ENCODE data around the gene CBL.
A peak's percentile ranks its signal among the peaks of the same experiment; 100 is the strongest.

CBL gene

DNA sequence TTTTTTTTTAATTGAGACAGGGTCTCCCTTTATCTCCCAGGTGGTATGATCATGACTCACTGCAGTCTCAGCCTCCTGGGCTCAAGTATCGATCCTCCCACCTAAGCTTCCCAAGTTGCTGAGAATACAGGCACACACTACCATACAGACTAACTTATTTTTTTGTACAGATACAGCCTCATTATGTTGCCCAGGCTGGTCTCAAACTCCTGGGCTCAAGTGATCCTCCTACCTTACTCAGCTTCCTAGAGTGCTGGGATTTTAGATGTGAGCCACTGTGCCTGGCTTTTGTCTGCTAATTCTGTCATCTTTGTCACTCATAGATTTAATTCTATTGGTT is 43.5 kb downstream of the CBL start:
- no peak for DNase-seq (ENCODE audit: low read depth)
- Histone ChIP-seq H3K4me1 (ENCODE audit: control insufficient read depth, insufficient read depth, low read length) (no peaks in the 10 kb centered on the region), H3K27me3 (replicated peaks; ENCODE audit: control insufficient read depth, insufficient read depth, low read length) (no peaks in the 10 kb centered on the region), H3K9ac (ENCODE audit: low read length) (no peak overlapping the region), H3K9me3 (ENCODE audit: control insufficient read depth, low read length) (no peaks in the 10 kb centered on the region), H3K36me3 (ENCODE audit: control insufficient read depth, insufficient read depth, low read length, severe bottlenecking) (peaks cover 4% of the 10 kb centered on the region), H3K4me3 (ENCODE audit: low read length) (no peak overlapping the region)

DNA sequence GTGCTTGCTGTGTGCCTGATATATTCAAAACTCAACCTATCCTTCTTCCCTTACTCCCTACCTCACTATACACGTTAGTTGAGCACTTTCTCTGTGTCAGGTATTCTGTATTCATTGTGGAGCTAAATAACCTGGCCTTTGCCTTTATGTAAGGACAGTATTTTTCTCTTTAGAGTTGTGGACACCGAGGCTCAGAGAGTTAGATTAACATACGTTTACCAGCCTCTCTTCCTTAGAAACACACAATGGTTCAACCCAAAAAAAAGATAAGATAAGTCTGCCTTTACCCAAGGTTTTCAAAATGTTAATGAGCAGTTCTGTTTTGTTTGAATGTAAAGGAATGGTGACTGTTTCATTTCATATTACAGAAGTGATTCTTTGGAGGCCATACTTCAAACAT is 45.0 kb downstream of the CBL start:
- no peaks in the 10 kb centered on the region for H3K9me3 ChIP-seq (ENCODE audit: control insufficient read depth, low read length)
- H3K4me3 ChIP-seq (ENCODE audit: low read length) = no peak overlapping the region
- no peak overlapping the region for H3K9ac ChIP-seq (ENCODE audit: low read length)
- peaks cover 4% of the 10 kb centered on the region for H3K36me3 ChIP-seq (ENCODE audit: control insufficient read depth, insufficient read depth, low read length, severe bottlenecking)
- DNase-seq (ENCODE audit: low read depth) = no peak
- no peaks in the 10 kb centered on the region for H3K4me1 ChIP-seq (ENCODE audit: control insufficient read depth, insufficient read depth, low read length)
- H3K27me3 ChIP-seq (replicated peaks; ENCODE audit: control insufficient read depth, insufficient read depth, low read length) = no peaks in the 10 kb centered on the region

DNA sequence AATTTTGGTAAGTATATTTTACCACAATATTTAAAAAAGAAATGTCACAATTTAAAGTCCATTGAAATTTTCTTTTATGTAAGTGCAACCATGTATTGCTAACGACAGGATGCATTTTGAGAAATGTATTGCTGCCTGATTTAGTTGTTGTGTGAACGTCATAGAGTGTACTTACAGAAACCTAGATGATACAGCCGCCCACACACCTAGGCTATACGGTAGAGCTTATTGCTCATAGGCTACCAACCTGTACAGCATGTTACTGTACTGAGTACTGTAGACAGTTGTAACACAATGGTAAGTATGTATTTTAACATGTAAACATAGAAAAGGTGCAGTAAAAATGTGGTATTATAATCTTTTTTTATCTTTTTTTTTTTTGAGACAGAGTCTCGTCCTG is 48.1 kb downstream of the CBL start:
- Histone ChIP-seq H3K4me3 (ENCODE audit: low read length) (no peak overlapping the region), H3K9ac (ENCODE audit: low read length) (no peak overlapping the region), H3K4me1 (ENCODE audit: control insufficient read depth, insufficient read depth, low read length) (no peaks in the 10 kb centered on the region), H3K27me3 (replicated peaks; ENCODE audit: control insufficient read depth, insufficient read depth, low read length) (no peaks in the 10 kb centered on the region), H3K9me3 (ENCODE audit: control insufficient read depth, low read length) (no peaks in the 10 kb centered on the region), H3K36me3 (ENCODE audit: control insufficient read depth, insufficient read depth, low read length, severe bottlenecking) (peaks cover 4% of the 10 kb centered on the region)
- no peak for DNase-seq (ENCODE audit: low read depth)

DNA sequence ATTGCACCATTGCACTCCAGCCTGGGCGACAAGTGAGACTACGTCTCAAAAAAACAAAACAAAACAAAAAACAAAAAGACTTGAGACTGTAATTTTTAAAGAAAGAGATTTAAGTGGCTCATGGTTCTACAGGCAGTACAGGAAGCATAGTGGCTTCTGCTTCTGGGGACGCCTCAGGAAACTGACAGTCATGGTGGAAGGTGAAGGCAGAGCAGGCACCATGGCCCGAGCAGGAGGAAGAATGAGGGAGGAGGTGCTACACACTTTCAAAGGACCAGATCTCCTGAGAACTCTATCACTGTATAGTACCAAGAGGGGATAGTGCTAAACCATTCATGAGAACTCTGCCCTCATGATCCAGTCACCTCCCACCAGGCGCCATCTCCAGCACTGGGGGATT is 52.0 kb downstream of the CBL start:
- no peaks in the 10 kb centered on the region for H3K9me3 ChIP-seq (ENCODE audit: control insufficient read depth, low read length)
- H3K4me1 ChIP-seq (ENCODE audit: control insufficient read depth, insufficient read depth, low read length) = peaks cover 13% of the 10 kb centered on the region
- no peak for DNase-seq (ENCODE audit: low read depth)
- H3K4me3 ChIP-seq (ENCODE audit: low read length) = no peak overlapping the region
- no peaks in the 10 kb centered on the region for H3K36me3 ChIP-seq (ENCODE audit: control insufficient read depth, insufficient read depth, low read length, severe bottlenecking)
- no peak overlapping the region for H3K9ac ChIP-seq (ENCODE audit: low read length)
- no peaks in the 10 kb centered on the region for H3K27me3 ChIP-seq (replicated peaks; ENCODE audit: control insufficient read depth, insufficient read depth, low read length)

DNA sequence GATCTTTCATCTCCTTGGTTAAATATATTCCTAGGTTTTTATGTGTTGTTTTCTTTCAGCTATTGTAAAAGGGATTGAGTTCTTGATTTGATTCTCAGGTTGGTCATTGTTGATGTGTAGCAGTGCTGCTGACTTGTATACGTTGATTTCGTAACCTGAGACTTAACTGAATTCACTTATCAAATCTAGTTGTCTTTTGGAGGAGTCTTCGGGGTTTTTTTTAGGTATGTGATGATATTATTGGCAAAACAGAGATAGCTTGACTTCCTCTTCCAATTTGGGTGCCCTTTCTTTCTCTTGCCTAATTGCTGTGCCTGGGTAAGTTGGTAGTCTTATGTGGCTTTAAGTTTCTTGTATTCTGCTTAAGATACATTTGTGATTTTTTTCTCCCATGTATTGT is 52.8 kb downstream of the CBL start:
- no peaks in the 10 kb centered on the region for H3K27me3 ChIP-seq (replicated peaks; ENCODE audit: control insufficient read depth, insufficient read depth, low read length)
- no peaks in the 10 kb centered on the region for H3K9me3 ChIP-seq (ENCODE audit: control insufficient read depth, low read length)
- no peak for DNase-seq (ENCODE audit: low read depth)
- H3K36me3 ChIP-seq (ENCODE audit: control insufficient read depth, insufficient read depth, low read length, severe bottlenecking) = no peaks in the 10 kb centered on the region
- H3K9ac ChIP-seq (ENCODE audit: low read length) = no peak overlapping the region
- no peak overlapping the region for H3K4me3 ChIP-seq (ENCODE audit: low read length)
- H3K4me1 ChIP-seq (ENCODE audit: control insufficient read depth, insufficient read depth, low read length) = peaks cover 21% of the 10 kb centered on the region

DNA sequence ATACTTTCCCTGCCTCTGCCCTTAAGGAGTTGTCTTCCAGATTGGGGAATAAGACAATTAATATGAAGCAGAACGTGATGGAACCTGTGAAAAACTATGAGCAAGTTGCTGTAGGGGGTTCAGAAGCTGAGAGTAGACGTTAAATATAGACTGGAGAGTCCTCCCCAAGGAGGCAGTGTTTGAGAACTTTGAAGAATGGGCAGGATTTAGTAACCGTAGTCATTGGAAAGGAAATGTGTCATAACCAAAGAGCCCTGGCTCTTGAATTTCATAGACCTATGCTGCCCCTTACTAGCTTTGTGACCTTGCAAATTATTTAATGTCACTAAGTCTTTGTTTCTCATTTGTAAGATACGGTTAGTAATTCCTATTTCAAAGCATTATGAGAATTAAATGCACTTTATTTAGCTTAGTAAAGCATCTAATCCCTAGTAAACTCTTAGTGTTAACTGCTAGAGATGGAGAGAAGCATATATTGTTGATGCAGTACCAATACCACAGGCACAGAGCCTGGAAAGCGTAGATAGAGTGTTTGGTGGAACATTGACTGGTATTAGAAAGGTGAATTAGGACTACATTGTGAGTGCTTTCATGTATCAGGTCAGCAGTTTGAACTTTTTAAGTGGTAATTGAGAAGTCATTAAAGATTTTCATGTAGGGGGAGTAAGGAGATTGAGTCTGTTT is 56.7 kb downstream of the CBL start:
- Histone ChIP-seq H3K4me1 (ENCODE audit: control insufficient read depth, insufficient read depth, low read length) (peaks cover 21% of the 10 kb centered on the region), H3K27me3 (replicated peaks; ENCODE audit: control insufficient read depth, insufficient read depth, low read length) (no peaks in the 10 kb centered on the region), H3K9me3 (ENCODE audit: control insufficient read depth, low read length) (no peaks in the 10 kb centered on the region), H3K4me3 (ENCODE audit: low read length) (no peak overlapping the region), H3K36me3 (ENCODE audit: control insufficient read depth, insufficient read depth, low read length, severe bottlenecking) (no peaks in the 10 kb centered on the region), H3K9ac (ENCODE audit: low read length) (no peak overlapping the region)
- DNase-seq (ENCODE audit: low read depth) = no peak

DNA sequence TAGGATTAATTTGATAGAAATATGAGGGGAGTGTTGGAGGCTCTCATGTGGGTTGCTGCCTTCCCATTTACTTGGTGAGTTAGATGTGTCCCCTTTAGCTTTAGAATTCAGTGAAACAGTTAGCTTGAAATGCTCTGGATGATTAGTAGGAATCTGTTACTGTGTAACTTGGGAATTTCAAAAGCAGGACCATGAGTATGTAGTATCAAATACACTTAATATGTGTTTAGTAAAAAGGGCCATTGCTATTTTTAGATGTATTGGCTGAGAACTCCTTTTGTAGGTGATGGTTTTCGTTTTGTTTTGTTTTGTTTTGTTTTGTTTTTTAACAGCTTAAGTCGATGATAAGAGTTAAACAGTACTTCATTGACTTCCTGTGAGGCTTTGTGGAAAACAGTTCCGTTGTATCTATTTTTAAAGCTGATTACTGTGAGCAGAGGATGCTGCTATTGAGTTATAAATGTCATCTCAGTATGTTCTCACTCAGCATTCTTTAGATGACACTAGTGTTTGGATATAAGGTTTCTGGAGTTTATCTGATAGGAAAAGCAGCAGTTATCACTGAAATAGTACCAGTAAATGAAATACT is 57.3 kb downstream of the CBL start:
- DNase-seq (ENCODE audit: low read depth) = peak; percentile 13
- Histone ChIP-seq H3K4me1 (ENCODE audit: control insufficient read depth, insufficient read depth, low read length) (peaks cover 26% of the 10 kb centered on the region), H3K9ac (ENCODE audit: low read length) (no peak overlapping the region), H3K9me3 (ENCODE audit: control insufficient read depth, low read length) (no peaks in the 10 kb centered on the region), H3K4me3 (ENCODE audit: low read length) (no peak overlapping the region), H3K36me3 (ENCODE audit: control insufficient read depth, insufficient read depth, low read length, severe bottlenecking) (no peaks in the 10 kb centered on the region), H3K27me3 (replicated peaks; ENCODE audit: control insufficient read depth, insufficient read depth, low read length) (no peaks in the 10 kb centered on the region)

DNA sequence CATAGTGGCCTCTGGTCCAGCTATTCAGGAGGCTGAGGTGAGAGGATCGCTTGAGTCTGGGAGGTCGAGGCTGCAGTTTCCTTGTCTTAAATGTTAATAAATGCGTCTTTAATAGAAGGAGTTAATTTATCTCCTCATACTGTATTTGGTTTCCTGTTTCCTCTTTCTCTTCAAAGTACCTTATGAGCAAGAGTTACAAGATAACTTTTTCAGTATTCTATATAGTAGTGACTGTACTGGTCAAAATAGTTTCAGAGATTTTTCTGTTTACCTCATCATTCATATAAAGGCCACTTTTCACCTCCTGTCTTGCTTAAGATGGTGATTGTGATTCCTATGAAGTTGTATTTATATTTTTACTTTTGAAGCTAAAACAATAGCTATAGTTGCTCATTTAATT is 59.9 kb downstream of the CBL start:
- Histone ChIP-seq H3K9ac (ENCODE audit: low read length) (no peak overlapping the region), H3K9me3 (ENCODE audit: control insufficient read depth, low read length) (no peaks in the 10 kb centered on the region), H3K36me3 (ENCODE audit: control insufficient read depth, insufficient read depth, low read length, severe bottlenecking) (no peaks in the 10 kb centered on the region), H3K4me3 (ENCODE audit: low read length) (no peak overlapping the region), H3K4me1 (ENCODE audit: control insufficient read depth, insufficient read depth, low read length) (peaks cover 26% of the 10 kb centered on the region), H3K27me3 (replicated peaks; ENCODE audit: control insufficient read depth, insufficient read depth, low read length) (no peaks in the 10 kb centered on the region)
- no peak for DNase-seq (ENCODE audit: low read depth)

DNA sequence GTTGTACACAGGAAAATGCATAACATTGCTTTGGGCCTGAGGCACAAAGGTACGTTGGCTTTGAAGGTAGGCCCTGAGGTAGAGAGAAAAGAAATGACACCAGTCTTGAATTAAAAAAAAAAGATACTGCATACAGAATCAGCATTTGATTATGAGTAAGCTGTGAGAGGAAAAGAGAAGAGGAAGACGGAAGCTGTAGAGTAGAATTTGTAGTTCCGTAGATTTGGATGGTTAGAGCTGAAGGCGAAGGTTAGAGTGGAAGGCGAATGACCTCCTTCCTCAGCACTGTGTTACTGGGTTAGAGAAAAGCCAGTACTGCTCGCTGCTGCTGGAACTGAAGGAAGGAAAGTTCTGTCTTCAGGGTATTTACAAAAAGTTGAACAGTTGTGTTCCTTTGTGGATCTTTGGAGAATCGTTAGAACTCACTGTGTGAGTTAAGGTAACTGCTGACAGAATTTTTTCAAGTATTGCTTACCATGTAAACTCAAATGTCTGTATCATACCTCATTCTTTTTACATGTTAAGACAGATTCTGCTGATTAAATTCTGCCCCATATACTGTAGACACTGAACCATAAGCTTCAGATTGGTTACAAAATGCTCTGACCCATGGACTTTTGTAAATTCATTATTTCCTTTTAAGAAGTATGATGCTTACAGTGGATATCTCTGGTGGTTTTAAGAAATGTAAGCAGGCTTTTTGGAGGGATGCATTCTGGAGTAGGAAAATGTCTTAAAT is 60.5 kb downstream of the CBL start:
- H3K27me3 ChIP-seq (replicated peaks; ENCODE audit: control insufficient read depth, insufficient read depth, low read length) = no peaks in the 10 kb centered on the region

DNA sequence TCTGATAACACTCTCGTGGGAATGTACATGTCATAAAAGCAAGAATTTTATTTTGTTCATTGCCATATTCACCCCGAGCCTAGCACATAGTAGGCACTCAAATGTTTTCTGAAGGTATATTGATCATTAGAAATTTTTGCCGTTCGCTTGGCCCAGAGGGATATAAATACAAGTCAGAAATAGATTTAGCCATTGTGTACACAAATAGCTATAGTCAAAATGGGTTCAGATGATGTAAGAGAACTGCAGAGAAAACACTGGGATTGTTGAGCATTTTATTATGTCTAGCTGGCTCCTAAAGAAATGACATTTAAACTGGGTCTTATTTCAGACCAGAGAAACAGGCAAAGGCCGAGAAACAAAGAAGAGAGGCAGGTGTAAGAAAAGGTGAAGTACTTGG is 61.5 kb downstream of the CBL start:
- H3K4me3 ChIP-seq (ENCODE audit: low read length) = no peak overlapping the region
- no peaks in the 10 kb centered on the region for H3K9me3 ChIP-seq (ENCODE audit: control insufficient read depth, low read length)
- no peaks in the 10 kb centered on the region for H3K27me3 ChIP-seq (replicated peaks; ENCODE audit: control insufficient read depth, insufficient read depth, low read length)
- DNase-seq (ENCODE audit: low read depth) = no peak
- H3K9ac ChIP-seq (ENCODE audit: low read length) = no peak overlapping the region
- peaks cover 5% of the 10 kb centered on the region for H3K36me3 ChIP-seq (ENCODE audit: control insufficient read depth, insufficient read depth, low read length, severe bottlenecking)
- peaks cover 18% of the 10 kb centered on the region for H3K4me1 ChIP-seq (ENCODE audit: control insufficient read depth, insufficient read depth, low read length)

More for the DNA sequence above, 60.5 kb downstream of the CBL start:
- DNase-seq (ENCODE audit: low read depth) = no peak
- no peaks in the 10 kb centered on the region for H3K36me3 ChIP-seq (ENCODE audit: control insufficient read depth, insufficient read depth, low read length, severe bottlenecking)
- peaks cover 26% of the 10 kb centered on the region for H3K4me1 ChIP-seq (ENCODE audit: control insufficient read depth, insufficient read depth, low read length)
- H3K9ac ChIP-seq (ENCODE audit: low read length) = no peak overlapping the region
- no peak overlapping the region for H3K4me3 ChIP-seq (ENCODE audit: low read length)
- no peaks in the 10 kb centered on the region for H3K9me3 ChIP-seq (ENCODE audit: control insufficient read depth, low read length)

DNA sequence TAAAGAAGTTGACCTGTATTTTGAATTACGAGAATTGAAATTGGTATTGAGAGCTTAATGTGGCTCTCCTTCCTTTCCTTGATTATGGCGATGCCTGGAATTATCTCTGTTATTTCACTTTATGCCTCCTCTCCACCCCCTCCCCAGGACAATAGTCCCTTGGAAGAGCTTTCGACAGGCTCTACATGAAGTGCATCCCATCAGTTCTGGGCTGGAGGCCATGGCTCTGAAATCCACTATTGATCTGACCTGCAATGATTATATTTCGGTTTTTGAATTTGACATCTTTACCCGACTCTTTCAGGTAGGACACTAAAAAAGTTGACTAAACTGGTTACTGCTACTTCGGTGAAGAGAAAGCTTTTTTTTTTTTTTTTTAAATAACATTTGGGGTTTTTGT is 67.6 kb downstream of the CBL start:
- H3K36me3 ChIP-seq (ENCODE audit: control insufficient read depth, insufficient read depth, low read length, severe bottlenecking) = peaks cover 49% of the 10 kb centered on the region
- H3K4me3 ChIP-seq (ENCODE audit: low read length) = no peak overlapping the region
- no peaks in the 10 kb centered on the region for H3K27me3 ChIP-seq (replicated peaks; ENCODE audit: control insufficient read depth, insufficient read depth, low read length)
- H3K9me3 ChIP-seq (ENCODE audit: control insufficient read depth, low read length) = no peaks in the 10 kb centered on the region
- no peak for DNase-seq (ENCODE audit: low read depth)
- H3K4me1 ChIP-seq (ENCODE audit: control insufficient read depth, insufficient read depth, low read length) = no peaks in the 10 kb centered on the region
- H3K9ac ChIP-seq (ENCODE audit: low read length) = no peak overlapping the region

Measured in adipocyte (in vitro differentiated cells).